ENCODE data around the gene FAM47B. TPM values are rescaled to one million over a fixed set of nuclear protein-coding genes. Genes with fewer than 3 reads are reported as not detected.

The FAM47B gene
- not detected for total RNA-seq
- long read RNA-seq, donor 1, result 0 reads
- long read RNA-seq, donor 2, result 0 reads

- intact Hi-C loops (cut with DNase I), result no loop called here
Measured at GRCh38 chrX:34942496-34942895, at the start of gene FAM47B. FAM47B (plus strand) TSS chrX:34942796; CDS start chrX:34942832, 36 bp downstream.

GRCh38 chrX:34893741-34894140 lies 48.9 kb upstream of the FAM47B start:
- DNase-seq (ENCODE audit: low spot score), result no peak
- intact Hi-C loops (cut with DNase I), result no loop called here

More at GRCh38 chrX:34942496-34942895, at the start of gene FAM47B:
- no peak for DNase-seq (ENCODE audit: low spot score)

- DNase-seq (ENCODE audit: low spot score), result no peak
- intact Hi-C loops (cut with DNase I), result no loop called here
Measured at GRCh38 chrX:34900691-34901090, 41.9 kb upstream of the FAM47B start.

GRCh38 chrX:34901761-34902160 lies 40.8 kb upstream of the FAM47B start:
- DNase-seq (ENCODE audit: low spot score), result no peak
- intact Hi-C loops (cut with DNase I), result no loop called here

- no peak for DNase-seq (ENCODE audit: low spot score)
- intact Hi-C loops (cut with DNase I), result no loop called here
Measured at GRCh38 chrX:34903316-34903715, 39.3 kb upstream of the FAM47B start.

GRCh38 chrX:34909151-34909550 lies 33.4 kb upstream of the FAM47B start:
- no peak for DNase-seq (ENCODE audit: low spot score)
- intact Hi-C loops (cut with DNase I), result no loop called here

- intact Hi-C loops (cut with DNase I), result loop anchor here in 1 of 2 donors (5.0 kb wide), 1 partner anchor 253 kb away; no protein-coding TSS in a partner anchor
- DNase-seq (ENCODE audit: low spot score), result no peak
Measured at GRCh38 chrX:34915463-34916225, 27.0 kb upstream of the FAM47B start.

- DNase-seq (ENCODE audit: low spot score), result no peak
- intact Hi-C loops (cut with DNase I), result loop anchor here in 1 of 2 donors (5.0 kb wide), 1 partner anchor 255 kb away; no protein-coding TSS in a partner anchor
Measured at GRCh38 chrX:34917146-34917545, 25.4 kb upstream of the FAM47B start.

- intact Hi-C loops (cut with DNase I), result loop anchor here in 1 of 2 donors (5.0 kb wide), 1 partner anchor 256 kb away; no protein-coding TSS in a partner anchor
Measured at GRCh38 chrX:34918091-34918736, 24.4 kb upstream of the FAM47B start.

GRCh38 chrX:34918856-34919255 lies 23.7 kb upstream of the FAM47B start:
- intact Hi-C loops (cut with DNase I), result loop anchor here in 1 of 2 donors (5.0 kb wide), 1 partner anchor 257 kb away; no protein-coding TSS in a partner anchor

More at GRCh38 chrX:34918091-34918736, 24.4 kb upstream of the FAM47B start:
- no peak for DNase-seq (ENCODE audit: low spot score)

GRCh38 chrX:34927866-34928265 lies 14.7 kb upstream of the FAM47B start:
- DNase-seq (ENCODE audit: low spot score), result no peak
- intact Hi-C loops (cut with DNase I), result no loop called here

More at GRCh38 chrX:34918856-34919255, 23.7 kb upstream of the FAM47B start:
- DNase-seq (ENCODE audit: low spot score), result no peak

GRCh38 chrX:34943235-34943634 lies 639 bp downstream of the FAM47B start:
- no peak for DNase-seq (ENCODE audit: low spot score)
- intact Hi-C loops (cut with DNase I), result no loop called here

- intact Hi-C loops (cut with DNase I), result no loop called here
Measured at GRCh38 chrX:34956916-34957315, 14.3 kb downstream of the FAM47B start.

GRCh38 chrX:34961662-34962061 lies 19.1 kb downstream of the FAM47B start:
- DNase-seq (ENCODE audit: low spot score), result no peak
- intact Hi-C loops (cut with DNase I), result no loop called here

More at GRCh38 chrX:34956916-34957315, 14.3 kb downstream of the FAM47B start:
- no peak for DNase-seq (ENCODE audit: low spot score)

GRCh38 chrX:34972206-34972605 lies 29.6 kb downstream of the FAM47B start:
- intact Hi-C loops (cut with DNase I), result no loop called here
- DNase-seq (ENCODE audit: low spot score), result no peak

GRCh38 chrX:34978171-34978570 lies 35.6 kb downstream of the FAM47B start:
- DNase-seq (ENCODE audit: low spot score), result no peak
- intact Hi-C loops (cut with DNase I), result no loop called here

GRCh38 chrX:34987646-34988045 lies 45.0 kb downstream of the FAM47B start:
- DNase-seq (ENCODE audit: low spot score), result no peak

More at GRCh38 chrX:34987646-34988045, 45.0 kb downstream of the FAM47B start:
- intact Hi-C loops (cut with DNase I), result no loop called here
